Stomach smooth muscle (tissue), 2 donors: ENCODE results near the gene MCAM.

ENCODE experiments used
- H3K27ac ChIP-seq: one replicate; pipeline ENCODE4 v1.7.0; 2013; ENCODE audit warnings: mild to moderate bottlenecking, low read length, inconsistent platforms
- H3K27me3 ChIP-seq, 2 donors: one replicate each; pipeline ENCODE4 v1.7.0; 2013; ENCODE audit warnings: low read length in 2 of 2; ENCODE audit not compliant: insufficient read depth in 2 of 2, control insufficient read depth in 1 of 2
- H3K36me3 ChIP-seq, 2 donors: one replicate each; pipeline ENCODE4 v1.7.0; 2013; ENCODE audit warnings: low read length in 2 of 2; ENCODE audit not compliant: control insufficient read depth in 2 of 2, insufficient read depth in 2 of 2
- H3K4me1 ChIP-seq: one replicate; pipeline ENCODE4 v1.7.0; 2013; ENCODE audit warnings: low read length; ENCODE audit not compliant: control insufficient read depth, insufficient read depth
- H3K4me3 ChIP-seq, 2 donors: one replicate each; pipeline ENCODE4 v1.7.0; 2013; ENCODE audit warnings: low read length in 2 of 2
- H3K9ac ChIP-seq, 2 donors: one replicate each; pipeline ENCODE4 v1.7.0; 2013; ENCODE audit warnings: low read length in 2 of 2, mild to moderate bottlenecking in 1 of 2
- H3K9me3 ChIP-seq, 2 donors: one replicate each; pipeline ENCODE4 v1.7.0; 2013; ENCODE audit warnings: low read length in 2 of 2; ENCODE audit not compliant: control insufficient read depth in 2 of 2
- donor health status: healthy.
- donor health status: Pancreatic carcinoma.

MCAM gene

GRCh38 chr11:119357074-119357473 lies 40.1 kb upstream of the MCAM start:
- Histone ChIP-seq H3K36me3 (peaks cover 23 to 26% of the 10 kb centered on the region in 2 donors), H3K9ac (no peak overlapping the region), H3K4me1 (peaks cover 38% of the 10 kb centered on the region), H3K9me3 (no peaks in the 10 kb centered on the region), H3K4me3 (peak overlapping the region in 1 of 2 donors; percentile 72), H3K27me3 (no peaks in the 10 kb centered on the region), H3K27ac (peak overlapping the region; percentile 70)

- H3K4me3 ChIP-seq, result peak overlapping the region; percentile 55 to 72
- H3K27ac ChIP-seq, result peak overlapping the region; percentile 70
- H3K9me3 ChIP-seq, result no peaks in the 10 kb centered on the region
- H3K9ac ChIP-seq, result peak overlapping the region in 1 of 2 donors; percentile 55
- no peaks in the 10 kb centered on the region for H3K27me3 ChIP-seq
- peaks cover 38% of the 10 kb centered on the region for H3K4me1 ChIP-seq
- peaks cover 23 to 26% of the 10 kb centered on the region in 2 donors for H3K36me3 ChIP-seq
Measured at GRCh38 chr11:119356349-119357031, 39.6 kb upstream of the MCAM start.

- H3K36me3 ChIP-seq, result peaks cover 23 to 26% of the 10 kb centered on the region in 2 donors
- no peak overlapping the region for H3K9ac ChIP-seq
- no peak overlapping the region for H3K27ac ChIP-seq
- H3K27me3 ChIP-seq, result no peaks in the 10 kb centered on the region
- H3K4me3 ChIP-seq, result no peak overlapping the region
- H3K9me3 ChIP-seq, result no peaks in the 10 kb centered on the region
- peaks cover 31% of the 10 kb centered on the region for H3K4me1 ChIP-seq
Measured at GRCh38 chr11:119355091-119355843, 38.3 kb upstream of the MCAM start.

- H3K27ac ChIP-seq, result peak overlapping the region; percentile 67
- no peaks in the 10 kb centered on the region for H3K27me3 ChIP-seq
- peak overlapping the region; percentile 21 to 44 for H3K9ac ChIP-seq
- H3K4me1 ChIP-seq, result peaks cover 31% of the 10 kb centered on the region
- no peaks in the 10 kb centered on the region for H3K9me3 ChIP-seq
- H3K4me3 ChIP-seq, result no peak overlapping the region
- peaks cover 4 to 9% of the 10 kb centered on the region in 2 donors for H3K36me3 ChIP-seq
Measured at GRCh38 chr11:119352857-119353260, 35.9 kb upstream of the MCAM start.

- Histone ChIP-seq H3K4me1 (peaks cover 35% of the 10 kb centered on the region), H3K9ac (no peak overlapping the region), H3K36me3 (peaks cover 0 to 3% of the 10 kb centered on the region in 2 donors), H3K4me3 (no peak overlapping the region), H3K9me3 (no peaks in the 10 kb centered on the region), H3K27ac (no peak overlapping the region), H3K27me3 (no peaks in the 10 kb centered on the region)
Measured at GRCh38 chr11:119351232-119351631, 34.3 kb upstream of the MCAM start.

GRCh38 chr11:119350302-119350701 lies 33.4 kb upstream of the MCAM start:
- H3K4me1 ChIP-seq, result peaks cover 35% of the 10 kb centered on the region
- no peak overlapping the region for H3K4me3 ChIP-seq
- H3K36me3 ChIP-seq, result peaks cover 0 to 1% of the 10 kb centered on the region in 2 donors
- no peak overlapping the region for H3K9ac ChIP-seq
- H3K27ac ChIP-seq, result no peak overlapping the region
- H3K27me3 ChIP-seq, result no peaks in the 10 kb centered on the region
- H3K9me3 ChIP-seq, result no peaks in the 10 kb centered on the region

GRCh38 chr11:119347940-119348605 lies 31.1 kb upstream of the MCAM start:
- Histone ChIP-seq H3K36me3 (no peaks in the 10 kb centered on the region), H3K27me3 (no peaks in the 10 kb centered on the region), H3K9ac (no peak overlapping the region), H3K9me3 (no peaks in the 10 kb centered on the region), H3K4me1 (peaks cover 32% of the 10 kb centered on the region), H3K4me3 (no peak overlapping the region), H3K27ac (no peak overlapping the region)

- H3K36me3 ChIP-seq, result no peaks in the 10 kb centered on the region
- H3K27me3 ChIP-seq, result no peaks in the 10 kb centered on the region
- peaks cover 26% of the 10 kb centered on the region for H3K4me1 ChIP-seq
- peak overlapping the region; percentile 37 for H3K27ac ChIP-seq
- H3K9me3 ChIP-seq, result no peaks in the 10 kb centered on the region
- H3K4me3 ChIP-seq, result no peak overlapping the region
- H3K9ac ChIP-seq, result peak overlapping the region in 1 of 2 donors; percentile 21
Measured at GRCh38 chr11:119347242-119347641, 30.3 kb upstream of the MCAM start.

- Histone ChIP-seq H3K4me3 (no peak within 1 kb of the TSS), H3K9me3 (no peaks in the 10 kb centered on the region), H3K36me3 (no peaks in the 10 kb centered on the region), H3K27ac (peak within 1 kb of the TSS; percentile 37), H3K4me1 (peaks cover 22% of the 10 kb centered on the region), H3K9ac (peak within 1 kb of the TSS in 1 of 2 donors; percentile 21), H3K27me3 (no peaks in the 10 kb centered on the region)
Measured at GRCh38 chr11:119346605-119347004, 29.7 kb upstream of the MCAM start, which contains the start of gene MFRP. MFRP (minus strand) TSS chr11:119346705; CDS start chr11:119346513, 192 bp downstream.

- Histone ChIP-seq H3K36me3 (no peaks in the 10 kb centered on the region), H3K27me3 (no peaks in the 10 kb centered on the region), H3K4me1 (peaks cover 30% of the 10 kb centered on the region), H3K27ac (no peak overlapping the region), H3K9ac (no peak overlapping the region), H3K4me3 (no peak overlapping the region), H3K9me3 (no peaks in the 10 kb centered on the region)
Measured at GRCh38 chr11:119345685-119346084, 28.8 kb upstream of the MCAM start.
